ENCODE measurements around the gene ME2.

DNA sequence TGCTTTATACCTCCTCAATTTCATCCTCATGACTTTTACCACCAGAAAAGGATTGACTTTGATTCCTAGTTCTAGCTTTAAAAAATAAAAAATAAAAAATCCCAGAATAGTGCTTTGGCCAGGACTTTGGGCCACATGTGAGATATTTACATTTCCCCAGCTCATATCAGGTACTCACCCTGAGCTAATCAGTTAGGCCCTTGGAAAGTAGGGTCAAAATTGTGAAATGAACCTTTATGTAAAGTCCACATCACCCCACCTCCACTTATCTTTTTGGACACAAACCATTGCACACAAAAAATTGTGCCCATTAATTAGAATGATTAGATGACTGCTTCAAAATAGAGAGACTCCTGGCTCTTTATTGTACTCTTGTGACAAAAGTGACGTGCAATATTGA is 17.2 kb downstream of the ME2 start:
- TF ChIP-seq, protein P1, sequence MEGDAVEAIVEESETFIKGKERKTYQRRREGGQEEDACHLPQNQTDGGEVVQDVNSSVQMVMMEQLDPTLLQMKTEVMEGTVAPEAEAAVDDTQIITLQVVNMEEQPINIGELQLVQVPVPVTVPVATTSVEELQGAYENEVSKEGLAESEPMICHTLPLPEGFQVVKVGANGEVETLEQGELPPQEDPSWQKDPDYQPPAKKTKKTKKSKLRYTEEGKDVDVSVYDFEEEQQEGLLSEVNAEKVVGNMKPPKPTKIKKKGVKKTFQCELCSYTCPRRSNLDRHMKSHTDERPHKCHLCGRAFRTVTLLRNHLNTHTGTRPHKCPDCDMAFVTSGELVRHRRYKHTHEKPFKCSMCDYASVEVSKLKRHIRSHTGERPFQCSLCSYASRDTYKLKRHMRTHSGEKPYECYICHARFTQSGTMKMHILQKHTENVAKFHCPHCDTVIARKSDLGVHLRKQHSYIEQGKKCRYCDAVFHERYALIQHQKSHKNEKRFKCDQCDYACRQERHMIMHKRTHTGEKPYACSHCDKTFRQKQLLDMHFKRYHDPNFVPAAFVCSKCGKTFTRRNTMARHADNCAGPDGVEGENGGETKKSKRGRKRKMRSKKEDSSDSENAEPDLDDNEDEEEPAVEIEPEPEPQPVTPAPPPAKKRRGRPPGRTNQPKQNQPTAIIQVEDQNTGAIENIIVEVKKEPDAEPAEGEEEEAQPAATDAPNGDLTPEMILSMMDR (conservative IDR thresholded peaks at IDR 0.05; ENCODE audit: low read length): no peak
- no peak for TF ChIP-seq EZH2phosphoT487 (IDR thresholded peaks at IDR 0.05; ENCODE audit: borderline replicate concordance, low read depth, low read length)

Data from OCI-LY7 (cell line).